ENCODE results near the gene TTF1. TPM values are rescaled to one million over a fixed set of nuclear protein-coding genes. Genes with fewer than 3 reads are reported as not detected.

TTF1 gene
- total and polyA plus RNA-seq, 11 donors: 13.0 to 25.2 (median 16.8) TPM

- no peak for TF ChIP-seq POLR2A (IDR thresholded peaks at IDR 0.05)
- Histone ChIP-seq H3K27me3 (peaks cover 0 to 4% (median 0%) of the 10 kb centered on the region in 9 donors), H3K9me3 (no peaks in the 10 kb centered on the region), H3K27ac (peak overlapping the region in 3 of 12 donors; percentile 29 to 41 (median 35)), H3K4me3 (peak overlapping the region in 2 of 12 donors; percentile 0 to 15), H3K36me3 (peaks cover 2 to 45% (median 35%) of the 10 kb centered on the region in 9 donors), H3K4me1 (peaks cover 0 to 52% (median 27%) of the 10 kb centered on the region in 12 donors)
- intact Hi-C loops (cut with DNase I): loop anchor here in 2 of 10 donors (5.0 to 10.0 kb wide), 2 partner anchors 50 to 52 kb away; partner anchors contain the start of gene SETX (in 2 of the 2)
- 36 to 38% (median 37%) methylated on average over 9 of the region's 9 CpGs for WGBS, 4 donors
- ATAC-seq (no peak), DNase-seq (no peak)
These were observed 2.3 kb downstream of the TTF1 start for GRCh38 chr9:132404228-132404881.

DNA sequence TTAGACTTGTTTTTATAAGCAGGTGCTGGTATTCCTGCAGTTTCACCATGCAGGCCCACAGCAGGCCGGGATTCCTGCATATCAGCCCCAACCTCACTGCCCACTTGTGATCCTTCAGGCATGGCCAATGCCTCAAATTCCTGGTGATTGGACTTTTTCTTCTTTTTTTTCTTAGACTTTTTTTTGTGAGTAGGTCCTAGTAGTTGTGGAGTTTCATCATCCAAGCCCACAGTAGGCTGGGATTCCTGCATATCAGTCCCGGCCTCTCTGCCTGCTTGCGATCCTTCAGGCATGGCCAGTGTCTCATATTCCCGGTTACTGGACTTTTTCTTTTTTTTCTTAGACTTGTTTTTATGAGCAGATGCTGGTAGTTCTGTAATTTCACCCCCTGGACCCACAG is 4.8 kb downstream of the TTF1 start:
- H3K36me3 ChIP-seq: peaks cover 2 to 70% (median 60%) of the 10 kb centered on the region in 9 donors
- TF ChIP-seq, protein P1, sequence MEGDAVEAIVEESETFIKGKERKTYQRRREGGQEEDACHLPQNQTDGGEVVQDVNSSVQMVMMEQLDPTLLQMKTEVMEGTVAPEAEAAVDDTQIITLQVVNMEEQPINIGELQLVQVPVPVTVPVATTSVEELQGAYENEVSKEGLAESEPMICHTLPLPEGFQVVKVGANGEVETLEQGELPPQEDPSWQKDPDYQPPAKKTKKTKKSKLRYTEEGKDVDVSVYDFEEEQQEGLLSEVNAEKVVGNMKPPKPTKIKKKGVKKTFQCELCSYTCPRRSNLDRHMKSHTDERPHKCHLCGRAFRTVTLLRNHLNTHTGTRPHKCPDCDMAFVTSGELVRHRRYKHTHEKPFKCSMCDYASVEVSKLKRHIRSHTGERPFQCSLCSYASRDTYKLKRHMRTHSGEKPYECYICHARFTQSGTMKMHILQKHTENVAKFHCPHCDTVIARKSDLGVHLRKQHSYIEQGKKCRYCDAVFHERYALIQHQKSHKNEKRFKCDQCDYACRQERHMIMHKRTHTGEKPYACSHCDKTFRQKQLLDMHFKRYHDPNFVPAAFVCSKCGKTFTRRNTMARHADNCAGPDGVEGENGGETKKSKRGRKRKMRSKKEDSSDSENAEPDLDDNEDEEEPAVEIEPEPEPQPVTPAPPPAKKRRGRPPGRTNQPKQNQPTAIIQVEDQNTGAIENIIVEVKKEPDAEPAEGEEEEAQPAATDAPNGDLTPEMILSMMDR (IDR thresholded peaks at IDR 0.05): no peak
- no peak for TF ChIP-seq POLR2A (IDR thresholded peaks at IDR 0.05)
- intact Hi-C loops (cut with DNase I): loop anchor here in 2 of 10 donors (5.0 to 10.0 kb wide), 2 partner anchors 47 to 50 kb away; partner anchors contain the start of gene SETX (in 2 of the 2)
- no peaks in the 10 kb centered on the region for H3K27me3 ChIP-seq
- no peaks in the 10 kb centered on the region for H3K9me3 ChIP-seq
- no peak overlapping the region for H3K27ac ChIP-seq
- no peak for DNase-seq
- peaks cover 0 to 29% (median 17%) of the 10 kb centered on the region in 12 donors for H3K4me1 ChIP-seq
- ATAC-seq: no peak
- no peak overlapping the region for H3K4me3 ChIP-seq
- 91 to 96% (median 94%) methylated on average over 4 of the region's 4 CpGs for WGBS, 4 donors

DNA sequence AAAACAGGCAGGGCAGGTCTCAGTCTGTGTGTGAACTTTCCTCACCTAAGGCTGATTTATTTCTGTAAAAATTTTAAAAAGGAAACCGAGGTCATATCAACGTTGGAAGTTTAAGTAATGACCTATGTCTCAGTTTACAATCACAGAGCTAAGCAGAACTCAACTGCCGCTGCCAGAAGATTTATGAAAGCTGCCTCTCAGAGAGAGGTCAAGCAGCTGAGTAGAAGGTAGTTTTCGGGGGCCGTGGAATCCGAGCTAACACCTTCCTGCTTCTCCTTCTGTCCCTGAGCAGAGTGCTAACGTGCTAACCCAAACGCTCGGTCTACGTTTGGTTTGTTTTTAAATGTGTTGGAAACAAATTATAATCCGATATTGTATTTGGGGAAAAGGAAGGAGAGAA is 11.1 kb downstream of the TTF1 start:
- TF ChIP-seq POLR2A (IDR thresholded peaks at IDR 0.05): no peak
- TF ChIP-seq, protein P1 (IDR thresholded peaks at IDR 0.05): no peak
- Histone ChIP-seq H3K4me3 (no peak overlapping the region), H3K36me3 (peaks cover 2 to 100% (median 98%) of the 10 kb centered on the region in 9 donors), H3K4me1 (peaks cover 0 to 3% (median 0%) of the 10 kb centered on the region in 12 donors), H3K27ac (no peak overlapping the region), H3K27me3 (no peaks in the 10 kb centered on the region), H3K9me3 (no peaks in the 10 kb centered on the region)
- DNase-seq (no peak), ATAC-seq (no peak)
- intact Hi-C loops (cut with DNase I): no loop called here
- 92 to 95% (median 93%) methylated on average over 11 of the region's 11 CpGs for WGBS, 4 donors

DNA sequence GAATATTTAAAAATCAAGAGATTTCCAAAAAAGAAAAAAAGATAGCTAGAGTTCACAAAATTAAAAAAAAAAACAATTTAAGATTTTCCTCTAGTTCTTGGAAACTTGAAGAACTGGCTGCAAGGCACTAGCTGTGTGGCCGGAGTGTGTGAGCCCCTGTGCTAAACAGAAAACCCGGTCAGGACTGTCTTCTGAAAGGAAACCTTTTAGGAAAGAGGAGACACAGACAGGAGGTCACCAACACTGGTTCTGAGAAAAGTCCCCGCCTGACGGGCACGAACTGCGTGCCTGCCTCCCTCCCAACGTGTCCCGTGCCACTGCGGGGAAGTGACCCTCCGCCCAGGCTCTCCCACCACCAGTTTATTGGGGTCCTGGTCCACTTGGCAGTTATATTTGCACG is 15.2 kb downstream of the TTF1 start:
- Histone ChIP-seq H3K4me3 (no peak overlapping the region), H3K4me1 (peaks cover 0 to 3% (median 0%) of the 10 kb centered on the region in 12 donors), H3K36me3 (peaks cover 6 to 100% (median 98%) of the 10 kb centered on the region in 9 donors), H3K27ac (no peak overlapping the region), H3K27me3 (no peaks in the 10 kb centered on the region), H3K9me3 (no peaks in the 10 kb centered on the region)
- TF ChIP-seq POLR2A (IDR thresholded peaks at IDR 0.05): no peak
- TF ChIP-seq, protein P1 (IDR thresholded peaks at IDR 0.05): no peak
- WGBS, 4 donors: 89 to 92% (median 90%) methylated on average over 11 of the region's 11 CpGs
- intact Hi-C loops (cut with DNase I): no loop called here
- ATAC-seq (no peak), DNase-seq (no peak)
